ENCODE measurements around the gene MAGOHB.
"Not testable (repeated sequence)": the region's sequence is repeated elsewhere in the genome, so short reads cannot be mapped to it uniquely, and the experiment has no call there.

MAGOHB gene

GRCh38 chr12:10582704-10583103, 30.7 kb downstream of the MAGOHB start:
- H3K36me3 Mint-ChIP-seq: peaks cover 61% of the 10 kb centered on the region
- DNase-seq (ENCODE audit: low spot score in 2 of 2): no peak
- peak overlapping the region; percentile 20 for H3K4me3 Mint-ChIP-seq
- ATAC-seq: peak; percentile 61
- H3K9me3 Mint-ChIP-seq: peaks cover 3% of the 10 kb centered on the region
- H3K27ac Mint-ChIP-seq: peak overlapping the region; percentile 10
- peaks cover 18% of the 10 kb centered on the region for H3K4me1 Mint-ChIP-seq

GRCh38 chr12:10582133-10582532, 31.3 kb downstream of the MAGOHB start:
- not testable (repeated sequence) for ATAC-seq; DNase-seq (ENCODE audit: low spot score in 2 of 2); H3K9me3 Mint-ChIP-seq
- peak overlapping the region; percentile 20 for H3K4me3 Mint-ChIP-seq
- peaks cover 18% of the 10 kb centered on the region for H3K4me1 Mint-ChIP-seq
- peaks cover 56% of the 10 kb centered on the region for H3K36me3 Mint-ChIP-seq
- peak overlapping the region; percentile 10 for H3K27ac Mint-ChIP-seq

GRCh38 chr12:10574307-10574706, 39.1 kb downstream of the MAGOHB start:
- H3K4me3 Mint-ChIP-seq: no peak overlapping the region
- DNase-seq (ENCODE audit: low spot score in 2 of 2) (no peak), ATAC-seq (no peak)
- H3K4me1 Mint-ChIP-seq: peaks cover 4% of the 10 kb centered on the region
- peaks cover 28% of the 10 kb centered on the region for H3K36me3 Mint-ChIP-seq
- H3K9me3 Mint-ChIP-seq: no peaks in the 10 kb centered on the region
- H3K27ac Mint-ChIP-seq: no peak overlapping the region

GRCh38 chr12:10572021-10572490, 41.4 kb downstream of the MAGOHB start:
- not testable (repeated sequence) for H3K9me3 Mint-ChIP-seq; H3K4me1 Mint-ChIP-seq; ATAC-seq; DNase-seq (ENCODE audit: low spot score in 2 of 2); H3K4me3 Mint-ChIP-seq
- Mint-ChIP-seq H3K36me3 (peaks cover 38% of the 10 kb centered on the region), H3K27ac (peak overlapping the region; percentile 34)

GRCh38 chr12:10571141-10571540, 42.3 kb downstream of the MAGOHB start:
- no peak overlapping the region for H3K27ac Mint-ChIP-seq

GRCh38 chr12:10567813-10568212, 45.6 kb downstream of the MAGOHB start:
- Mint-ChIP-seq H3K4me1 (peaks cover 21% of the 10 kb centered on the region), H3K9me3 (no peaks in the 10 kb centered on the region), H3K27ac (no peak overlapping the region), H3K4me3 (peak overlapping the region; percentile 5), H3K36me3 (peaks cover 31% of the 10 kb centered on the region)
- DNase-seq (ENCODE audit: low spot score in 2 of 2): no peak
- ATAC-seq: no peak

More at GRCh38 chr12:10571141-10571540, 42.3 kb downstream of the MAGOHB start:
- Mint-ChIP-seq H3K9me3 (no peaks in the 10 kb centered on the region), H3K36me3 (peaks cover 38% of the 10 kb centered on the region), H3K4me3 (no peak overlapping the region), H3K4me1 (peaks cover 5% of the 10 kb centered on the region)
- DNase-seq (ENCODE audit: low spot score in 2 of 2): no peak
- no peak for ATAC-seq

GRCh38 chr12:10563966-10564365, 49.4 kb downstream of the MAGOHB start:
- H3K9me3 Mint-ChIP-seq: no peaks in the 10 kb centered on the region
- no peak overlapping the region for H3K27ac Mint-ChIP-seq
- ATAC-seq (no peak), DNase-seq (ENCODE audit: low spot score in 2 of 2) (no peak)
- no peak overlapping the region for H3K4me3 Mint-ChIP-seq
- H3K4me1 Mint-ChIP-seq: peaks cover 35% of the 10 kb centered on the region
- H3K36me3 Mint-ChIP-seq: peaks cover 56% of the 10 kb centered on the region

- H3K4me1 Mint-ChIP-seq: peaks cover 44% of the 10 kb centered on the region
- H3K9me3 Mint-ChIP-seq: no peaks in the 10 kb centered on the region
These were observed 50.4 kb downstream of the MAGOHB start for GRCh38 chr12:10563002-10563401.

GRCh38 chr12:10562306-10562933, 51.0 kb downstream of the MAGOHB start:
- H3K27ac Mint-ChIP-seq: peak overlapping the region; percentile 45

More at GRCh38 chr12:10563002-10563401, 50.4 kb downstream of the MAGOHB start:
- ATAC-seq (peak; percentile 38), DNase-seq (ENCODE audit: low spot score in 2 of 2) (no peak)
- Mint-ChIP-seq H3K4me3 (peak overlapping the region; percentile 31), H3K36me3 (peaks cover 56% of the 10 kb centered on the region), H3K27ac (peak overlapping the region; percentile 45)

GRCh38 chr12:10559244-10559643, 54.2 kb downstream of the MAGOHB start:
- peaks cover 87% of the 10 kb centered on the region for H3K36me3 Mint-ChIP-seq
- H3K27ac Mint-ChIP-seq: peak overlapping the region; percentile 92
- ATAC-seq: peak; percentile 51
- peak in 1 of 2 donors; percentile 70 for DNase-seq (ENCODE audit: low spot score in 2 of 2)
- H3K9me3 Mint-ChIP-seq: no peaks in the 10 kb centered on the region
- H3K4me1 Mint-ChIP-seq: peaks cover 45% of the 10 kb centered on the region
- peak overlapping the region; percentile 68 for H3K4me3 Mint-ChIP-seq

More at GRCh38 chr12:10562306-10562933, 51.0 kb downstream of the MAGOHB start:
- DNase-seq (ENCODE audit: low spot score in 2 of 2) (no peak), ATAC-seq (no peak)
- Mint-ChIP-seq H3K4me1 (peaks cover 47% of the 10 kb centered on the region), H3K9me3 (no peaks in the 10 kb centered on the region), H3K4me3 (peak overlapping the region; percentile 31), H3K36me3 (peaks cover 56% of the 10 kb centered on the region)

GRCh38 chr12:10558789-10559188, 54.6 kb downstream of the MAGOHB start:
- H3K4me1 Mint-ChIP-seq: peaks cover 49% of the 10 kb centered on the region
- DNase-seq (ENCODE audit: low spot score in 2 of 2) (no peak), ATAC-seq (no peak)
- H3K36me3 Mint-ChIP-seq: peaks cover 91% of the 10 kb centered on the region
- H3K27ac Mint-ChIP-seq: peak overlapping the region; percentile 92
- H3K4me3 Mint-ChIP-seq: peak overlapping the region; percentile 68
- no peaks in the 10 kb centered on the region for H3K9me3 Mint-ChIP-seq

- peak overlapping the region; percentile 92 for H3K27ac Mint-ChIP-seq
These were observed 55.1 kb downstream of the MAGOHB start for GRCh38 chr12:10558301-10558700.

GRCh38 chr12:10557766-10558165, 55.6 kb downstream of the MAGOHB start:
- H3K4me1 Mint-ChIP-seq: peaks cover 55% of the 10 kb centered on the region
- peaks cover 93% of the 10 kb centered on the region for H3K36me3 Mint-ChIP-seq
- H3K9me3 Mint-ChIP-seq: peaks cover 3% of the 10 kb centered on the region
- ATAC-seq (no peak), DNase-seq (ENCODE audit: low spot score in 2 of 2) (no peak)
- peak overlapping the region; percentile 92 for H3K27ac Mint-ChIP-seq
- H3K4me3 Mint-ChIP-seq: peak overlapping the region; percentile 68

More at GRCh38 chr12:10558301-10558700, 55.1 kb downstream of the MAGOHB start:
- peak; percentile 74 for ATAC-seq
- H3K4me3 Mint-ChIP-seq: peak overlapping the region; percentile 68
- H3K36me3 Mint-ChIP-seq: peaks cover 94% of the 10 kb centered on the region
- no peak for DNase-seq (ENCODE audit: low spot score in 2 of 2)
- peaks cover 3% of the 10 kb centered on the region for H3K9me3 Mint-ChIP-seq
- peaks cover 54% of the 10 kb centered on the region for H3K4me1 Mint-ChIP-seq

GRCh38 chr12:10557329-10557728, 56.1 kb downstream of the MAGOHB start:
- DNase-seq (ENCODE audit: low spot score in 2 of 2): peak in 1 of 2 donors; percentile 67
- ATAC-seq: no peak
- peaks cover 55% of the 10 kb centered on the region for H3K4me1 Mint-ChIP-seq
- peak overlapping the region; percentile 92 for H3K27ac Mint-ChIP-seq
- H3K9me3 Mint-ChIP-seq: peaks cover 3% of the 10 kb centered on the region
- H3K36me3 Mint-ChIP-seq: peaks cover 89% of the 10 kb centered on the region
- peak overlapping the region; percentile 68 for H3K4me3 Mint-ChIP-seq

- peaks cover 3% of the 10 kb centered on the region for H3K9me3 Mint-ChIP-seq
- peaks cover 58% of the 10 kb centered on the region for H3K4me1 Mint-ChIP-seq
- H3K4me3 Mint-ChIP-seq: peak overlapping the region; percentile 81
- peaks cover 70% of the 10 kb centered on the region for H3K36me3 Mint-ChIP-seq
- H3K27ac Mint-ChIP-seq: peak overlapping the region; percentile 98
- ATAC-seq: peak; percentile 41
- DNase-seq (ENCODE audit: low spot score in 2 of 2): peak in 1 of 2 donors; percentile 82
These were observed 58.5 kb downstream of the MAGOHB start for GRCh38 chr12:10554756-10555481.

All from stimulated activated effector memory CD8-positive, alpha-beta T cell treated with anti-CD3 and anti-CD28 coated beads, Interleukin-12 subunit alpha, Interleukin-12 subunit beta, amount 100 ng/mL, for 72 hours (primary cell).